GM12892 (cell line): ENCODE data around the gene KRTAP1-5.

Experiments
- POLR2A ChIP-seq: IDR thresholded peaks from 2 replicates; pipeline ENCODE4 v1.6.1; 2011; ENCODE audit warnings: low read depth, low read length, control low read depth
- POLR2AphosphoS5 ChIP-seq: IDR thresholded peaks from 2 replicates; pipeline ENCODE4 v1.6.1; 2011; ENCODE audit warnings: low read depth, low read length, control low read depth
- TAF1 ChIP-seq: IDR thresholded peaks from 2 replicates; pipeline ENCODE4 v1.6.1; 2011; ENCODE audit warnings: low read depth, mild to moderate bottlenecking, control low read depth, low read length, borderline replicate concordance

DNA sequence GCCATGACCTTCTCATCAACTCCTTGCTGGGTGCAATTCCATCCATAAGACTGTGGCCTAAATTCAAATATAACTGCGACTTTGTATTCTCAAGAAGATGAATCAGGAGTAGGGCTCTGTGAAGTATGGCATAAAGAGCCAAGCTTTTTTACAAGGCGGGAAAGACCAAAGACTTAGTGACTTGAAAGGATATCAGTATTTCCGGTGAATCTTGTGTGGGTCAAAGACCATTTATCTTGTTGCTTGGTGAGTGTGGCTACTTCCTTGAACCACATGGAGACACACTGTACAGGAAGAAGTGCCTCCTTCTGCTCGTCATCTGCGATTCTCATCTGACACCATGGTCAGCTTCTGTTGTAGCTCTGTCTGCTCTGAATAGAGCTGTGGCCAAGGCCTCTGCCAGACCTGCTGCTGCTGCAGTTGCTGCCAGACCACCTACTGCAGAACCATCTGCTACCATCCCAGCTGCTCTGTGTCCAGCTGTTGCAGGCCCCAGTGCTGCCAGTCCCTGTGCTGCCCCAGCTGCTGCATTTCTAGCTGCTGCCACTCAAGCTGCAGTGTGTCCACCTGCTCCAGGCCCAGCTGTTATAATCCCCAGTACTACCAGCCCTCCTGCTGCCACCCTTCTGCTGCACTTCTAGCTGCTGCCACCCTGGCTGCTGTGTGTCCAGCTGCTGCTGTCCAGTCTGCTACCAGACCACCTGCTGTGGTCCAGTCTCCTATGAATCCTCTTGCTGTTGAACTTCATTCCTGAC is 44.8 kb upstream of the KRTAP1-5 start:
- TF ChIP-seq TAF1, result no peak
- TF ChIP-seq POLR2A, result no peak
- no peak for TF ChIP-seq POLR2AphosphoS5
